22Rv1 (cell line): ENCODE data around the gene SLC35F1.

Source experiments
- H3K27ac ChIP-seq: fragments of 450-650 bp; 2 replicates; pipeline ENCODE4 v1.5.1; 2017
- CTCF ChIP-seq: fragments of 450-650 bp; IDR thresholded peaks from 2 replicates; pipeline ENCODE4 v1.5.1; 2017; ENCODE audit warnings: mild to moderate bottlenecking
- ZFX ChIP-seq: fragments of 450-650 bp; IDR thresholded peaks from 2 replicates; pipeline ENCODE4 v1.6.1; 2017; ENCODE audit warnings: antibody characterized with exemption, borderline replicate concordance

The SLC35F1 gene

GRCh38 chr6:118325220-118325860, 418.3 kb downstream of the SLC35F1 start:
- TF ChIP-seq CTCF, result no peak
- no peak overlapping the region for H3K27ac ChIP-seq

- no peak for TF ChIP-seq CTCF
- TF ChIP-seq ZFX, result no peak
- H3K27ac ChIP-seq, result no peak overlapping the region
These were observed 419.6 kb downstream of the SLC35F1 start for GRCh38 chr6:118326712-118327111.

DNA sequence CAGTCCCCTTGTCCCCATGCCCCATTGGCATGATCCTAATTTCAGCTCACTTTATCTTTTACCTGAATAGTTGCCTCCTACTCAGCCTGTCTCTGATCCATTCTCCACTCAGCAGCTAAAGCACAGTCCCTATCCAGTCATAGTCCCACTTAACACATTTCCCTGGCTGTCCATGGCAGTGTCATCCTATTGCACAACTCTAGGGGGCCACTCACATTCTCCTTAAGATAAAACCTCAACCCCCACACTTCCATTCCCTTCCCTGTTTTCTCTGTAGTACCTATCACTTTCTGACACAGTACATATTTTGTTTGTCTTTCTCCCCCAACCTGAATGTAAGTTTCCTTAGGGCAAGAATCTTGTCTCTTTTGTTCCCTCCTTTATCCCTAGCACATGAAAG, 420.2 kb downstream of the SLC35F1 start:
- TF ChIP-seq CTCF (no peak), ZFX (no peak)
- no peak overlapping the region for H3K27ac ChIP-seq

DNA sequence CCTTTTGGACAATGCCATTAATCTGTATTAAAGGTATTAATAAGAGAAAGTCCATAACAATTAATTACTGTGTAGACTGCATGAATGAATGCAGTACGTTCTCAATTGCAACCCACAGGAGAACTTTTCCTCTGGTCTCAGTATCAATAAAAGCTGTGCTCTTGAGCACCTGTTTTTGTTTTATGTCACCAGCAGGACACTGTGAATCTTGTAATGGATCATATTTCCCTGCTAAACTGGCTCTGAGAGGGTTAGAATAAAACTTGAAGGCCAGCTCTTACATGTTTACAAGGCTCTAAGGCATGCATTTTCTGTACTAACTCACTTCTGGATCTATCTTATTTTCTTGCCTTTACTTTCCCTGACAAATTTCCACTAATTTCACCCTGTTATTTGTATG, 426.7 kb downstream of the SLC35F1 start:
- H3K27ac ChIP-seq, result no peak overlapping the region
- no peak for TF ChIP-seq ZFX
- no peak for TF ChIP-seq CTCF

- no peak overlapping the region for H3K27ac ChIP-seq
- TF ChIP-seq ZFX (no peak), CTCF (no peak)
These were observed 427.6 kb downstream of the SLC35F1 start for GRCh38 chr6:118334634-118335033.

DNA sequence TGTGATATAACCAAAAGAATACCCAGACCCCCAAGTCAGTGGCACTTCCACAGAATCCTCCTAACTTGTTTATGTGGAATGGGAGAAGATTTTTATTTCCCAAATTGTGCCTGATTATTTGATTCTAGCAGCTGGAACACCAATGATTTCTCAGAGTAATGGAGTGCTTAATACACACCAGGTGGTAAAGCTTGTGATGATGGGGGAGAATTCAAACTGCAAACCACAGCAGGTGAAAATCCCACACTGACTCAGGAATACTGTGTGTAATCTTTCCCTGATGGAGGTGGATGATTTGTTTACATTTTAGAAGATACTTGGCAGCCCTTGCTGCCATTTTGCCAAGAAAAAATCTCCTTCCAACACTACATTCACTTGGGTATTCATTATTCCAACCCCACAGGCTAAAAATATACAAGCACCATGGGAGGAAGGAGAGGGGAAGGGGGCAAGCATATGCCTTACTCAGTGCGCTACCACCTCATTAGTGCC, 428.3 kb downstream of the SLC35F1 start:
- no peak for TF ChIP-seq CTCF
- no peak for TF ChIP-seq ZFX
- no peak overlapping the region for H3K27ac ChIP-seq

DNA sequence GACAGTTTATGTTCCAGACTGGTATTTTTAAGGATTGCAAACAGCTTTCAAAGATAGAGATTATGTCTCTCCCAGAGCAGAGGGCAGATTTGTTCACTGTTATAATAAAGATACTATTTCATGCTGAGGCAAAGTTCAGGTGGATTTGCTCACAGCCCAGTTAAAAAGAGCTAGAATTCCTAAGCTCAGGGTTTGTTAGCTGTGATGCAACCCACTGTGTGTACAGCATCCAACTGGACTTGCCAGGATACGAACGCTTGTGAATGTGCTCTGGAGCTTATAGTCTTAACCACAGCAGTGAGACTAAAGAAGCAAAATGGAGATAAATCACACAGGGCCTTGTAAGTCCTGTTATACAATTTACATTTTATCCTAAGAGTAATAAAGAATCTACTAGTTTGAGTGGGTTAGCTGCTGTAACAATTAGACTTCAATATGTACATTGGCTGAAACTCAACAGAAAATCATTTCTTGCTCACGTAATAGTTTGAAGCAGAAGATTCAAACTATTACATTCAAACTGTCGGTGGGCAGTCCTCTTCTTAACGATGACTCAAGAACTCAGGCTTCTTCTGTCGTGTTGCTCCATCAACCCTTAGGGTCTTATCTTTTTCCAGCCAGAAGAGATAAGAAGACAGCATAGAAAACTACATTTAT, 437.1 kb downstream of the SLC35F1 start:
- no peak for TF ChIP-seq CTCF
- no peak for TF ChIP-seq ZFX
- no peak overlapping the region for H3K27ac ChIP-seq
